ENCODE measurements around the gene KIF2A. TPM values are rescaled to one million over a fixed set of nuclear protein-coding genes. Genes with fewer than 3 reads are reported as not detected.

The KIF2A gene
- total RNA-seq, 1 experiment from 2014 or later: 86.1 TPM

DNA sequence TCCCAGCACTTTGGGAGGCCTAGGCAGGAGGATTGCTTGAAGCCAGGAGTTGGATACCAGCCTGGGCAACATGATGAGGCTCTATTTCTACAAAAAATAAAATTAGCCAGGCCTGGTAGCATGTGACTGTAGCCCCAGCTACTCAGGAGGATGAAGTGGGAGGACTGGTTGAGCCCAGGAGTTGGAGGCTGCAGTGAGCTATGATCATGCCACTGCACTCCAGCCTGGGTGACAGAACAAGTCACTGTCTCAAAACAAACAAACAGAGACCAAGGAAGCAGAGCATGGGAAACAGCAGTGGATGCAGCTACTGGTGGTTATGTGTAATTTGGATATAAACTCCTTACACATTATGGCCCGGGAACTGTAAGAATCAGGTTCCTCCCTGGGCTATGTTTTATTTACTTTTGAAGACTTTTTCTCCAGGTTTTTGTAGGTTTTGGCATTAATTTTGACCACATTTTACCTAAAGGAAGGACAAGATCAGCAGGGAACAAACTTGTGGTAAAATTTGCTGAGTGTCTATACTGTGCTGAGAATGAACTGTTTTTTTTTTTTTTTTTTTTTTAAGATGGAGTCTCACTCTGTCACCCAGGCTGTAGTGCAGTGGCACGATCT is 8.3 kb downstream of the KIF2A start:
- Histone ChIP-seq H3K4me2 (ENCODE audit: insufficient read depth, insufficient read length, low read length) (no peak overlapping the region), H3K23me2 (ENCODE audit: insufficient read length, low read depth, low read length, poor library complexity, severe bottlenecking) (no peaks in the 10 kb centered on the region), H3K4ac (ENCODE audit: low read depth, low read length) (no peak overlapping the region), H4K20me1 (ENCODE audit: control insufficient read depth, insufficient read depth, insufficient read length) (no peaks in the 10 kb centered on the region), H3K9ac (ENCODE audit: extremely low read depth, insufficient read length, low read length) (no peak overlapping the region), H2BK12ac (ENCODE audit: insufficient read length, low read depth, low read length) (no peak overlapping the region), H3K18ac (ENCODE audit: insufficient read length, low read depth, low read length) (no peak overlapping the region), H3K4me1 (ENCODE audit: insufficient read depth, low read length) (no peaks in the 10 kb centered on the region), H3K56ac (ENCODE audit: insufficient read length, low read depth, low read length) (no peak overlapping the region), H3K27me3 (ENCODE audit: insufficient read depth, low read length) (no peaks in the 10 kb centered on the region), H4K8ac (replicated peaks; ENCODE audit: insufficient read length, low read depth, low read length) (no peak overlapping the region), H3K9me3 (ENCODE audit: control insufficient read depth, low read depth, low read length) (no peaks in the 10 kb centered on the region), H3K23ac (ENCODE audit: insufficient read length, low read depth, low read length) (no peak overlapping the region), H3K14ac (ENCODE audit: insufficient read depth, low read length) (no peak overlapping the region), H2BK120ac (ENCODE audit: low read depth, low read length, poor library complexity, severe bottlenecking) (no peak overlapping the region), H2BK5ac (ENCODE audit: insufficient read length, low read length) (no peak overlapping the region), H2AK5ac (ENCODE audit: insufficient read length, low read length) (no peak overlapping the region), H3T11ph (ENCODE audit: low read length) (no peak overlapping the region), H2AFZ (ENCODE audit: low read length) (no peak overlapping the region), H2BK15ac (ENCODE audit: low read depth, low read length) (no peak overlapping the region), H3K79me2 (ENCODE audit: insufficient read depth, low read length) (peaks cover 52% of the 10 kb centered on the region; the same call in 1 of the 2 replicates), H4K91ac (ENCODE audit: insufficient read length, low read depth, low read length) (no peak overlapping the region), H3K27ac (ENCODE audit: insufficient read length, low read depth, low read length) (no peak overlapping the region), H2BK20ac (ENCODE audit: low read depth, low read length, poor library complexity, severe bottlenecking) (no peak overlapping the region), H3K79me1 (ENCODE audit: insufficient read depth, low read depth, low read length, poor library complexity, severe bottlenecking) (peaks cover 5% of the 10 kb centered on the region), H4K5ac (ENCODE audit: insufficient read length, low read depth, low read length) (no peak overlapping the region)
- peak overlapping the region in 1 of 3 experiments; percentile 78; a peak in 2 of 7 replicates for H3K27ac Mint-ChIP-seq
- WGBS (ENCODE audit: extremely low coverage, insufficient read length, low lambda C conversion rate): no CpG with 5 or more reads among the region's 2 CpGs
- no peak for DNase-seq
- H3K27me3 Mint-ChIP-seq (ENCODE audit: low read depth): no peaks in the 10 kb centered on the region
- H3K4me1 Mint-ChIP-seq: peaks cover 17 to 25% of the 10 kb centered on the region in 2 experiments
- no peak overlapping the region for H3K4me3 Mint-ChIP-seq
- TF ChIP-seq, protein P1, sequence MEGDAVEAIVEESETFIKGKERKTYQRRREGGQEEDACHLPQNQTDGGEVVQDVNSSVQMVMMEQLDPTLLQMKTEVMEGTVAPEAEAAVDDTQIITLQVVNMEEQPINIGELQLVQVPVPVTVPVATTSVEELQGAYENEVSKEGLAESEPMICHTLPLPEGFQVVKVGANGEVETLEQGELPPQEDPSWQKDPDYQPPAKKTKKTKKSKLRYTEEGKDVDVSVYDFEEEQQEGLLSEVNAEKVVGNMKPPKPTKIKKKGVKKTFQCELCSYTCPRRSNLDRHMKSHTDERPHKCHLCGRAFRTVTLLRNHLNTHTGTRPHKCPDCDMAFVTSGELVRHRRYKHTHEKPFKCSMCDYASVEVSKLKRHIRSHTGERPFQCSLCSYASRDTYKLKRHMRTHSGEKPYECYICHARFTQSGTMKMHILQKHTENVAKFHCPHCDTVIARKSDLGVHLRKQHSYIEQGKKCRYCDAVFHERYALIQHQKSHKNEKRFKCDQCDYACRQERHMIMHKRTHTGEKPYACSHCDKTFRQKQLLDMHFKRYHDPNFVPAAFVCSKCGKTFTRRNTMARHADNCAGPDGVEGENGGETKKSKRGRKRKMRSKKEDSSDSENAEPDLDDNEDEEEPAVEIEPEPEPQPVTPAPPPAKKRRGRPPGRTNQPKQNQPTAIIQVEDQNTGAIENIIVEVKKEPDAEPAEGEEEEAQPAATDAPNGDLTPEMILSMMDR (conservative IDR thresholded peaks at IDR 0.05): no peak
- peaks cover 0 to 11% (median 5%) of the 10 kb centered on the region in 3 experiments; a peak in 3 of 7 replicates for H3K36me3 Mint-ChIP-seq (ENCODE audit: insufficient read depth in 1 of 3, low read depth in 3 of 3)
- no peaks in the 10 kb centered on the region for H3K9me3 Mint-ChIP-seq

Measured in H9 (cell line).